Right lobe of liver (tissue), 6 donors: ENCODE results near the gene CYB5RL. TPM values are rescaled to one million over a fixed set of nuclear protein-coding genes. Genes with fewer than 3 reads are reported as not detected.

Experiments
- ATAC-seq, 4 donors: fragments of 200-7000 bp; cut with Tn5 transposase; one replicate each; pipeline ENCODE4 v1.9.1; 2020; ENCODE audit warnings: mild to moderate bottlenecking in 4 of 4, moderate library complexity in 4 of 4
- DNase-seq, 3 donors: peaks; one replicate each; pipeline ENCODE4 v3.0.0-alpha.2; 2020
- H3K27ac ChIP-seq, 3 donors: fragments of 200-600 bp; one replicate each; pipeline ENCODE4 v1.8.0; 2022
- H3K27me3 ChIP-seq, 2 donors: fragments of 200-600 bp; one replicate each; pipeline ENCODE4 v1.8.0; 2022
- H3K36me3 ChIP-seq, 4 donors: fragments of 200-600 bp; sonication (generic) in 1 of 4; one replicate each; pipeline versions ENCODE4 v1.5.1 to v1.8.0; 2017 to 2022; ENCODE audit warnings: control low read depth in 1 of 4
- H3K4me1 ChIP-seq, 4 donors: fragments of 200-600 bp; sonication (generic) in 1 of 4; one replicate each; pipeline versions ENCODE4 v1.5.1 to v1.8.0; 2017 to 2022; ENCODE audit warnings: control low read depth in 1 of 4
- H3K4me3 ChIP-seq, 3 donors: fragments of 200-600 bp; one replicate each; pipeline ENCODE4 v1.8.0; 2022
- H3K9me3 ChIP-seq, 4 donors: fragments of 200-600 bp; sonication (generic) in 1 of 4; one replicate each; pipeline versions ENCODE4 v1.5.1 to v1.8.0; 2017 to 2022; ENCODE audit warnings: control low read depth in 1 of 4
- CTCF ChIP-seq, 4 donors: fragments of 200-600 bp in 3 of 4; fragments of 450-650 bp in 1 of 4; IDR thresholded peaks; one replicate each; pipeline versions ENCODE4 v1.5.1 to v1.8.0; 2016 to 2022; ENCODE audit warnings: antibody characterized with exemption in 4 of 4, mild to moderate bottlenecking in 2 of 4
- POLR2A ChIP-seq: fragments of 450-650 bp; IDR thresholded peaks from one replicate; pipeline ENCODE4 v1.6.1; 2017; ENCODE audit warnings: antibody characterized with exemption, mild to moderate bottlenecking
- WGBS: methylation state at CpG from one replicate; pipeline ENCODE4 v1.1.6; 2018; ENCODE audit warnings: low coverage, low lambda C conversion rate; ENCODE audit not compliant: insufficient coverage; ENCODE audit errors: missing lambda C conversion rate; 5-methylcytosine and 5-hydroxymethylcytosine counted together
- intact Hi-C, 2 donors: fragments of 100-400 bp; cut with DNase I; formaldehyde crosslinking; loops; one replicate each; pipeline versions ENCODE4 v1.11.2 to v1.14.1; 2022
- long read RNA-seq: library from polyadenylated mRNA; unstranded; transcript quantifications from one replicate; pipeline ENCODE4 v2.0.0, GENCODE V29; 2019
- total RNA-seq, 6 experiments: library from RNA; depleted of rRNA in 2 of 6; stranded (reverse); fragments of >200 nt in 2 of 6; fragmentation: NEBNext Ultra II Directional in 3 of 6; extraction: Animal tissue kit (Norgen Biotek cat#: 25700) in 3 of 6; gene quantifications; one replicate each; pipeline versions ENCODE4 v1.1.0 to v1.2.4, GENCODE V29; 2016 to 2023
- donor health status: DM: no; HTN: yes; CAD: no.
- donor health status: DM: no; HTN: no; CAD: no.
- donor health status: DM: no; HTN: no; CAD: no.
- donor health status: DM: no; HTN: yes; CAD: no.
- donor health status: DM: no; HTN: yes; CAD: no.

Gene CYB5RL
- total RNA-seq, result 1 to 10 TPM; 2.5 to 4.6 (median 3.0) TPM
- long read RNA-seq, result 0 reads

- peak; percentile 90 to 96 (median 92) for DNase-seq
- 0% methylated on average over 18 of the region's 51 CpGs for WGBS
- H3K4me3 ChIP-seq, result peak within 1 kb of the TSS; percentile 86 to 99 (median 97)
- ATAC-seq, result peak; percentile 97 to 98 (median 98)
- peaks cover 0 to 9% (median under 1%) of the 10 kb centered on the region in 4 donors for H3K36me3 ChIP-seq
- H3K4me1 ChIP-seq, result peaks cover 0 to 24% (median 8%) of the 10 kb centered on the region in 4 donors
- peak; percentile 53 for TF ChIP-seq POLR2A
- no peak for TF ChIP-seq CTCF (IDR thresholded peaks at IDR 0.05)
- peak within 1 kb of the TSS; percentile 67 to 85 (median 83) for H3K27ac ChIP-seq
- intact Hi-C loops, result no loop called here
- H3K27me3 ChIP-seq, result no peaks in the 10 kb centered on the region
- H3K9me3 ChIP-seq, result no peaks in the 10 kb centered on the region
Observed at GRCh38 chr1:54199765-54200518, at the start of gene CYB5RL, which contains the start of gene MRPL37. Gene CYB5RL, minus strand, starts transcription at chr1:54200030. Its CDS starts 4,414 bp downstream, at chr1:54195616. Gene MRPL37, plus strand, starts transcription at chr1:54200167. Its CDS starts 77 bp downstream, at chr1:54200244.

GRCh38 chr1:54248966-54249365 lies 49.1 kb upstream of the CYB5RL start:
- DNase-seq (no peak), ATAC-seq (no peak)
- no peaks in the 10 kb centered on the region for H3K9me3 ChIP-seq
- intact Hi-C loops, result no loop called here
- no peaks in the 10 kb centered on the region for H3K27me3 ChIP-seq
- H3K36me3 ChIP-seq, result peaks cover 0 to 5% (median 3%) of the 10 kb centered on the region in 4 donors
- no peaks in the 10 kb centered on the region for H3K4me1 ChIP-seq
- TF ChIP-seq CTCF (IDR thresholded peaks at IDR 0.05) (no peak), POLR2A (no peak)
- no peak overlapping the region for H3K4me3 ChIP-seq
- no peak overlapping the region for H3K27ac ChIP-seq
- whole genome bisulfite sequencing, result 78% methylated on average over 2 of the region's 4 CpGs

- ATAC-seq (no peak), DNase-seq (no peak)
- H3K27me3 ChIP-seq, result no peaks in the 10 kb centered on the region
- WGBS, result 95% methylated on average over 4 of the region's 11 CpGs
- peaks cover 0 to 5% (median 3%) of the 10 kb centered on the region in 4 donors for H3K36me3 ChIP-seq
- no peaks in the 10 kb centered on the region for H3K9me3 ChIP-seq
- H3K27ac ChIP-seq, result no peak overlapping the region
- TF ChIP-seq CTCF (IDR thresholded peaks at IDR 0.05), result no peak
- no peak for TF ChIP-seq POLR2A
- no peak overlapping the region for H3K4me3 ChIP-seq
- intact Hi-C loops, result no loop called here
- H3K4me1 ChIP-seq, result no peaks in the 10 kb centered on the region
Observed at GRCh38 chr1:54247863-54248515, 48.2 kb upstream of the CYB5RL start.

GRCh38 chr1:54246116-54246721 lies 46.4 kb upstream of the CYB5RL start:
- Histone ChIP-seq H3K4me3 (no peak overlapping the region), H3K27ac (no peak overlapping the region), H3K27me3 (no peaks in the 10 kb centered on the region), H3K4me1 (no peaks in the 10 kb centered on the region), H3K36me3 (peaks cover 0 to 9% (median 4%) of the 10 kb centered on the region in 4 donors), H3K9me3 (no peaks in the 10 kb centered on the region)
- 90% methylated on average over 2 of the region's 10 CpGs for WGBS
- ATAC-seq (no peak), DNase-seq (no peak)
- intact Hi-C loops, result no loop called here
- TF ChIP-seq CTCF (IDR thresholded peaks at IDR 0.05) (no peak), POLR2A (no peak)
